Parathyroid adenoma (tissue), 2 donors: ENCODE results near the gene GAK.

Source experiments
- H2AFZ ChIP-seq: fragments of 300-600 bp; sonication (generic); one replicate; pipeline ENCODE4 v1.7.0; 2017; ENCODE audit warnings: antibody characterized with exemption, mild to moderate bottlenecking
- H3K27ac ChIP-seq: fragments of 300-600 bp; sonication (generic); one replicate; pipeline ENCODE4 v1.7.0; 2017
- H3K27me3 ChIP-seq: fragments of 300-600 bp; sonication (generic); one replicate; pipeline ENCODE4 v1.7.0; 2017; ENCODE audit warnings: low read length; ENCODE audit not compliant: control insufficient read depth, insufficient read depth
- H3K36me3 ChIP-seq: fragments of 300-600 bp; sonication (generic); one replicate; pipeline ENCODE4 v1.7.0; 2017; ENCODE audit warnings: low read length; ENCODE audit not compliant: control insufficient read depth, insufficient read depth
- H3K4me1 ChIP-seq: fragments of 300-600 bp; sonication (generic); one replicate; pipeline ENCODE4 v1.7.0; 2017; ENCODE audit warnings: control low read depth
- H3K4me2 ChIP-seq: fragments of 300-600 bp; sonication (generic); one replicate; pipeline ENCODE4 v1.7.0; 2017; ENCODE audit warnings: low read length
- H3K4me3 ChIP-seq: fragments of 300-600 bp; sonication (generic); one replicate; pipeline ENCODE4 v1.7.0; 2017; ENCODE audit warnings: low read depth, low read length
- H3K79me2 ChIP-seq: fragments of 300-600 bp; sonication (generic); one replicate; pipeline ENCODE4 v1.7.0; 2017; ENCODE audit warnings: control low read depth
- H3K9ac ChIP-seq: fragments of 300-600 bp; sonication (generic); one replicate; pipeline ENCODE4 v1.7.0; 2017; ENCODE audit warnings: mild to moderate bottlenecking
- H3K9me3 ChIP-seq: fragments of 300-600 bp; sonication (generic); one replicate; pipeline ENCODE4 v1.7.0; 2017; ENCODE audit warnings: low read length; ENCODE audit not compliant: control insufficient read depth
- CTCF ChIP-seq: fragments of 300-600 bp; sonication (generic); IDR thresholded peaks from one replicate; pipeline ENCODE4 v1.7.0; 2017; ENCODE audit warnings: antibody characterized with exemption, mild to moderate bottlenecking
- donor health status: primary hyperparathyroidism.

Gene GAK

GRCh38 chr4:832536-832935 lies 99.6 kb downstream of the GAK start:
- Histone ChIP-seq H3K27ac (no peak overlapping the region), H3K36me3 (no peaks in the 10 kb centered on the region), H3K4me2 (no peak overlapping the region), H2AFZ (no peak overlapping the region), H3K4me3 (no peak overlapping the region), H3K79me2 (no peaks in the 10 kb centered on the region), H3K9me3 (no peaks in the 10 kb centered on the region), H3K4me1 (no peaks in the 10 kb centered on the region), H3K27me3 (no peaks in the 10 kb centered on the region), H3K9ac (no peak overlapping the region)
- TF ChIP-seq CTCF: no peak

- H3K36me3 ChIP-seq: no peaks in the 10 kb centered on the region
Observed at GRCh38 chr4:832108-832507, 100.0 kb downstream of the GAK start.

GRCh38 chr4:831483-831805 lies 100.7 kb downstream of the GAK start:
- H3K4me1 ChIP-seq: no peaks in the 10 kb centered on the region
- TF ChIP-seq CTCF: no peak
- no peaks in the 10 kb centered on the region for H3K9me3 ChIP-seq
- H3K36me3 ChIP-seq: no peaks in the 10 kb centered on the region
- H3K4me2 ChIP-seq: no peak overlapping the region
- no peaks in the 10 kb centered on the region for H3K79me2 ChIP-seq
- no peak overlapping the region for H2AFZ ChIP-seq
- no peak overlapping the region for H3K9ac ChIP-seq
- no peaks in the 10 kb centered on the region for H3K27me3 ChIP-seq
- no peak overlapping the region for H3K27ac ChIP-seq
- H3K4me3 ChIP-seq: no peak overlapping the region

More at GRCh38 chr4:832108-832507, 100.0 kb downstream of the GAK start:
- Histone ChIP-seq H3K4me1 (no peaks in the 10 kb centered on the region), H3K27ac (no peak overlapping the region), H3K27me3 (no peaks in the 10 kb centered on the region), H3K79me2 (no peaks in the 10 kb centered on the region), H3K4me3 (no peak overlapping the region), H3K9ac (no peak overlapping the region), H3K4me2 (no peak overlapping the region), H2AFZ (no peak overlapping the region), H3K9me3 (no peaks in the 10 kb centered on the region)
- no peak for TF ChIP-seq CTCF

- H3K27ac ChIP-seq: no peak overlapping the region
- H3K9me3 ChIP-seq: no peaks in the 10 kb centered on the region
- no peaks in the 10 kb centered on the region for H3K36me3 ChIP-seq
- no peak for TF ChIP-seq CTCF
- no peaks in the 10 kb centered on the region for H3K79me2 ChIP-seq
- H3K27me3 ChIP-seq: no peaks in the 10 kb centered on the region
- no peak overlapping the region for H3K4me3 ChIP-seq
- no peaks in the 10 kb centered on the region for H3K4me1 ChIP-seq
- H3K4me2 ChIP-seq: no peak overlapping the region
- H2AFZ ChIP-seq: no peak overlapping the region
- H3K9ac ChIP-seq: no peak overlapping the region
Observed at GRCh38 chr4:830601-831482, 101.3 kb downstream of the GAK start.
